ENCODE data around the gene IL18BP. TPM values are rescaled to one million over a fixed set of nuclear protein-coding genes. Genes with fewer than 3 reads are reported as not detected.

Gene IL18BP
- total RNA-seq, 1 donor from 2014 or later = 3.7 TPM

GRCh38 chr11:71994786-71995185, 3.9 kb upstream of the IL18BP start:
- intact Hi-C loops (cut with micrococcal nuclease) = no loop called here
- ATAC-seq (no peak), DNase-seq (no peak)

- intact Hi-C loops (cut with micrococcal nuclease) = no loop called here
- no peak for DNase-seq
- ATAC-seq = no peak
These were observed 2.9 kb upstream of the IL18BP start for GRCh38 chr11:71995726-71996291.

- DNase-seq (no peak), ATAC-seq (no peak)
- intact Hi-C loops (cut with micrococcal nuclease) = no loop called here
These were observed 2.2 kb upstream of the IL18BP start for GRCh38 chr11:71996517-71996916.

DNA sequence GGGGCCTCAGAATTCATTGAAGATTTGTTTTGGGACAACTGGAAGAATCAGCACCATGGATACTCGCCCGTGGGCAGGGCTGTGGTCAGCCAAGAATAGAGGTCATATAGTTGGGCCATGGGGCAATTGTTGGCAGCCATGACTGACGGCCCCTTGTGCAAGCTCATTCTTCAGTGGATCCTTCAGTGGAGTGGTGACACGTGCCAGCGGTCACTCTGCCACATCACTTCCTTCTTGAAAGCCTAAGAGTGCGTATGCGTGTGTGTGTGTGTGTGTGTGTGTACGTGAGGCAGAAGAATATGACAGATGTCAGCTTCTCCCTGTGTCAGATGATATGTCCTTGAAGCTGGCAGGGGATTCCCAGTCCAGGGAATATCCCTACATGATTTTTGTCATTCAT, 1.8 kb upstream of the IL18BP start:
- DNase-seq (peak; percentile 72), ATAC-seq (peak; percentile 60)
- intact Hi-C loops (cut with micrococcal nuclease) = no loop called here

DNA sequence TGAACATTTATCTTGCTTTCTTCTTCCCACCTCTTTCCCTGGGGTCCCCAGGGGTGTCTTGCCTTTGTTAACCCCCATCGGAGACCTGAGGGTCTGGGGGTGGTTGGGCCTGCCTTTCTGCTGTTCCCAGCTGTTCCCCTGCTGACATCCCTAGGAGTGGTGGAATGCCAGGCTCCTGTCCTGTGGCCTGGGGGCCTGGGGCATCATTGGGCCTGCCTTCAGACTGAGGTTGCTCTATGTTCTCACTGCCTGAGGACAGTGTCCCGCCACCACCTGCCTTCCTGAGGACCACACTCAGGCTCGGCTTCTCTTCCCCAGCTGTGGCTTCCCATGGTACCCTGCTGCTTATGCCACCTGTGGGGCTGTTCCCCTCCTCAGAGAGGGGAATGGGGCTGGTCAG, 1.1 kb upstream of the IL18BP start:
- intact Hi-C loops (cut with micrococcal nuclease) = no loop called here
- no peak for DNase-seq
- ATAC-seq = no peak

DNA sequence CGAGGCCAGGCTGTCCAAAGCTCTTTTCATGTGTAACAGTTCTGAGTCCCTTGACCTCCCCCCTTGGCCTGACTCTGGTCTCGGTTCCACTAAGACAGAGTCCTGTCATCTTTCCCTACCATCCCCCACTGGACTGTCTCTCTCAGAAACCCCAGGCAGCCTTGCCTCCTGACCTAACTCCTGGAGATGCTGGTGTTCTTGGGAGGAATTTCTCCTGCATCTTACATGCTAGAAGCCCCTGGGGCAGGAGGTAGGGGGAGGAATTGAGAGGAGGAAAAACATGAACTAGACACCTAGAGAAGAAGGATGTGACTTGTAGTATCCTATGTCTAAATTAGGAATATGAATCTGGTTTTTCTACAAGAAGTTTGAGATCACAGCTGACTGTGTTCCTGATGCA, 648 bp upstream of the IL18BP start:
- intact Hi-C loops (cut with micrococcal nuclease) = no loop called here
- DNase-seq (no peak), ATAC-seq (no peak)

GRCh38 chr11:71999362-71999761, 653 bp downstream of the IL18BP start:
- ATAC-seq = peak; percentile 50
- intact Hi-C loops (cut with micrococcal nuclease) = no loop called here
- DNase-seq = no peak

DNA sequence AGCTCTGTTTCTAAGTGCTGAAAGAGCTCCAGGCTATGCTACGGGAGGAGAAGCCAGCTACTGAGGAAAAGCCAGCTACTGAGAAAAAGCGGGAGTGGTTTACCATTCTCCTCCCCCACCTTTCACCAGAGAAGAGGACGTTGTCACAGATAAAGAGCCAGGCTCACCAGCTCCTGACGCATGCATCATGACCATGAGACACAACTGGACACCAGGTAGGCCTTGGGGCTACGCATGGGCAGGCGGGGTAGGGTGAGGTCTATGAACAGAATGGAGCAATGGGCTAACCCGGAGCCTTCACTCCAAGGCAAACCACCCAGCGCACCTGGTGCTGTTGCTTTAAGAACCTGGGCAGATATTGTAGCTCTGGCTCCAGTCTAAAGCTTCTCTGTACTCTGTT, 1.1 kb downstream of the IL18BP start:
- no peak for DNase-seq
- no peak for ATAC-seq
- intact Hi-C loops (cut with micrococcal nuclease) = no loop called here

- intact Hi-C loops (cut with micrococcal nuclease) = no loop called here
- no peak for ATAC-seq
- no peak for DNase-seq
These were observed 1.6 kb downstream of the IL18BP start for GRCh38 chr11:72000202-72000867.

GRCh38 chr11:72001285-72001684, 2.6 kb downstream of the IL18BP start:
- ATAC-seq = no peak
- intact Hi-C loops (cut with micrococcal nuclease) = no loop called here
- DNase-seq = no peak

GRCh38 chr11:72001834-72002591, 3.3 kb downstream of the IL18BP start:
- intact Hi-C loops (cut with micrococcal nuclease) = no loop called here

GRCh38 chr11:72002841-72003775, 4.4 kb downstream of the IL18BP start:
- ATAC-seq = no peak
- no peak for DNase-seq
- intact Hi-C loops (cut with micrococcal nuclease) = no loop called here

More at GRCh38 chr11:72001834-72002591, 3.3 kb downstream of the IL18BP start:
- DNase-seq (no peak), ATAC-seq (no peak)

- intact Hi-C loops (cut with micrococcal nuclease) = no loop called here
- no peak for ATAC-seq
- DNase-seq = no peak
These were observed 5.1 kb downstream of the IL18BP start for GRCh38 chr11:72003776-72004171.

DNA sequence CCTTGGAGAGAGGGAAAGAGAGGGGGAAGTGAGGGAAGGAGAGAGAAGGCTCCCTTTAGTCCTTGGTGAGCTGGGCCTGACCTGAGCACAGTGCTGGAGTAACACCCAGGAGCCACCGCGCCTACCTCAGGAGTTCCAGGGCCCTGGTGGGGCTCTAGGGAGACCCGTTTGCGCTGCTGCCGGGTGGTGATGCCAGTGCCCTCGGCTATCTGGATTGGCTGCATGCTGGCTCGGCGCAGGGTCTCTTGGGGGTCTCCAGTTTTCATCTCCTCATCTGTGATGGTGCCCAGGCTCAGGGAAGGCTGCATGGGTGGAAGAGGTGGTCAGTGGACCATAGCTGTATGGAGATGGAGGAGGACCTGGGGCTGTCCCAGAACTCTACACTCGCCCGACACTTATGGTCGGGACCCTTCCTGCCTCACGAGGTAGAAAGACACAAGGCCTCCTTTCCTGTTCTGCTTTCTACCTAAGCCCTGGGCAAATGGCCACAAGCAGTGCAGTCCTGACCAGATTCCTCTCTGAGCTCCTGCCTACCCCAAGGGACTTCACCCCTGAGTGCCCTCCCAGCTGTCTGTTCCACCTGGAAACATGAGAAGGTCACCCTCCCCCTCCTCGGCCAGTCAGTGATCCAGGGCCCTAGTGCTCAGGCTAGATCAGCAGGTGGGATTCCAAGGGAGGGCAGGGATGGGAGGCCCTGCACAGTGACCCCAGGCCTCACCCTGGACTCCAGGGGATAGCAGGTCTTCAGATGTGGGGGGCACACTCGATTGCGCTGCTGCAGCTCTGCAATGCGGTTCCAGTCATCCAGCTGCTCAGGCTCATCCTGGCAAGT, 6.0 kb downstream of the IL18BP start:
- intact Hi-C loops (cut with micrococcal nuclease) = no loop called here
- ATAC-seq = no peak
- no peak for DNase-seq

- DNase-seq = no peak
- intact Hi-C loops (cut with micrococcal nuclease) = no loop called here
- ATAC-seq = no peak
These were observed 6.9 kb downstream of the IL18BP start for GRCh38 chr11:72005347-72006260.

GRCh38 chr11:72006309-72007088, 7.8 kb downstream of the IL18BP start:
- intact Hi-C loops (cut with micrococcal nuclease) = no loop called here
- ATAC-seq (no peak), DNase-seq (no peak)

DNA sequence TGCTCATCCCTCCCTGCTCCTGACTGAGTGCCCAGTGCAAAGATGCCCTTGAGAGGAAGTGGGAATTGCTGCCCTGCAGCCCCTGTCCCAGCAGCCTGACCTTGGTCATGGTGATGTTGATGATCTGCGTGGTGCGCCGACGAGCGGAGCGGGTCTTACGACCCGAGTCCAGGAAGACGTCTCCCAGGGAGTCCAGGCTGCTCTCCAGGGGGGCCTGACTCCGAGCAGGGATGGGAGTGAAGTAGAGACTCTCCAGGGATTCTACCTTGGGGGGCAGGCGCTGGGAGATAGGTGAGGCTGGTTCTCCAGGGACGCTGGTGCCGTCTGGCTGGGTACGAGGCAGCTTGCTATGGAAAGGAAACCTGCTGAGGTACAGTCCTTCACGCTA, 8.4 kb downstream of the IL18BP start:
- intact Hi-C loops (cut with micrococcal nuclease) = no loop called here
- ATAC-seq = no peak
- DNase-seq = no peak

Data from left ventricle myocardium superior (tissue), 1 donor.